ENCODE data around the gene COBL. TPM values are rescaled to one million over a fixed set of nuclear protein-coding genes. Genes with fewer than 3 reads are reported as not detected.

COBL gene
- total and polyA plus RNA-seq, 2 of the 8 experiments (the other 6 are each of a cell fraction or from before 2014, with no cell fraction given), result 13.8 to 40.4 TPM

- ChIA-PET POLR2A (ENCODE audit: partially characterized antibody) (interaction anchor here (0.7 to 1.9 kb wide), 2 partner anchors 11 to 115 kb away, joined by 5 read pairs; no protein-coding TSS in a partner anchor), CTCF (ENCODE audit: partially characterized antibody) (interaction anchor here (0.6 to 3.3 kb wide), 3 partner anchors 36 to 484 kb away, joined by 3 to 12 read pairs (median 5); no protein-coding TSS in a partner anchor)
- H2AFZ ChIP-seq (ENCODE audit: low read length), result no peak overlapping the region
- no peak overlapping the region for H4K8ac ChIP-seq (ENCODE audit: extremely low read depth, insufficient read depth, low read length)
- no peak overlapping the region for H3K4me3 ChIP-seq (ENCODE audit: extremely low read depth in 1 of 4, insufficient read depth in 2 of 4, low read depth in 3 of 4, low read length in 4 of 4)
- H4K91ac ChIP-seq (replicated peaks; ENCODE audit: insufficient read length, low read length), result no peak overlapping the region
- H2BK120ac ChIP-seq (replicated peaks; ENCODE audit: low read depth, low read length), result no peak overlapping the region
- WGBS, 2 experiments (ENCODE audit: extremely low coverage in 1 of 2, insufficient coverage in 1 of 2, insufficient read length in 1 of 2, insufficient replicate concordance in 2 of 2, low coverage in 1 of 2, low lambda C conversion rate in 2 of 2, missing lambda C conversion rate in 1 of 2), result 96% methylated on average over 8 of the region's 8 CpGs; no CpG with 5 or more reads in 1 of the 2 experiments
- no peak overlapping the region for H3K4ac ChIP-seq (replicated peaks; ENCODE audit: insufficient read length, low read depth, low read length)
- no peak overlapping the region for H2BK5ac ChIP-seq (ENCODE audit: low read depth, low read length)
- H4K5ac ChIP-seq (ENCODE audit: insufficient read length, low read depth, low read length), result no peak overlapping the region
- no peaks in the 10 kb centered on the region for H3K9me3 ChIP-seq (ENCODE audit: insufficient read depth in 2 of 2, low read depth in 1 of 2, low read length in 1 of 2)
- no peak overlapping the region for H2BK12ac ChIP-seq (ENCODE audit: low read depth, low read length)
- no peak overlapping the region for H2BK15ac ChIP-seq (ENCODE audit: low read length)
- peaks cover 0 to 3% of the 10 kb centered on the region in 2 experiments for H4K20me1 ChIP-seq (replicated peaks in 1 of 2; ENCODE audit: control insufficient read depth in 1 of 2, insufficient read depth in 2 of 2, low read length in 2 of 2)
- H3K27ac ChIP-seq (ENCODE audit: low read depth, low read length), result no peak overlapping the region
- FAIRE-seq (no peak), DNase-seq (ENCODE audit: low read depth in 1 of 2, low spot score in 2 of 2) (no peak)
- H3K4me2 ChIP-seq (ENCODE audit: insufficient read depth in 1 of 2, low read depth in 2 of 2, low read length in 2 of 2), result no peak overlapping the region
- H3K18ac ChIP-seq (ENCODE audit: extremely low read depth, low read length), result no peak overlapping the region
- no peak for TF ChIP-seq TAF1 (IDR thresholded peaks at IDR 0.05; ENCODE audit: low read depth, low read length)
- no peak for TF ChIP-seq E2F6 (IDR thresholded peaks at IDR 0.05)
- TF ChIP-seq RBBP5 (IDR thresholded peaks at IDR 0.05; ENCODE audit: borderline replicate concordance, low read depth, low read length), result no peak
- TF ChIP-seq CBX5 (IDR thresholded peaks at IDR 0.05; ENCODE audit: low read depth, low read length), result no peak
- no peak for TF ChIP-seq ZNF274 (IDR thresholded peaks at IDR 0.05; ENCODE audit: borderline replicate concordance, extremely low read depth, low read length)
- TF ChIP-seq SIRT6 (IDR thresholded peaks at IDR 0.05; ENCODE audit: low read length), result no peak
- TF ChIP-seq POU5F1 (IDR thresholded peaks at IDR 0.05; ENCODE audit: low read depth, low read length), result no peak
- no peak for TF ChIP-seq MAFK (IDR thresholded peaks at IDR 0.05; ENCODE audit: low read depth, low read length)
- TF ChIP-seq HDAC6 (IDR thresholded peaks at IDR 0.05; ENCODE audit: low read depth, low read length), result no peak
- TF ChIP-seq SIN3A (conservative IDR thresholded peaks at IDR 0.05 in 1 of 2, IDR thresholded peaks at IDR 0.05 in 1 of 2; ENCODE audit: low read depth in 1 of 2, low read length in 2 of 2), result no peak
- TF ChIP-seq CEBPB (IDR thresholded peaks at IDR 0.05; ENCODE audit: low read depth, low read length), result no peak; the same call in 1 of the 2 replicates
- TF ChIP-seq ASH2L (IDR thresholded peaks at IDR 0.05; ENCODE audit: low read length), result no peak
- no peak overlapping the region for H3K9ac ChIP-seq (replicated peaks in 1 of 4; ENCODE audit: extremely low read depth in 1 of 4, low read depth in 3 of 4, low read length in 3 of 4)
- H3K79me1 ChIP-seq (ENCODE audit: low read depth, low read length), result no peaks in the 10 kb centered on the region
- H3K23ac ChIP-seq (ENCODE audit: insufficient read length), result no peak overlapping the region
- no peak overlapping the region for H2AK5ac ChIP-seq (ENCODE audit: low read depth, low read length)
- no peaks in the 10 kb centered on the region; a peak in 2 of 8 replicates for H3K36me3 ChIP-seq (ENCODE audit: control insufficient read depth in 2 of 4, insufficient read depth in 4 of 4, low read length in 3 of 4)
- H3K23me2 ChIP-seq (ENCODE audit: low read depth, low read length), result 0 out of 2 replicates have a peak, but pooled peaks cover 2% of the 10 kb centered on the region
- no peak overlapping the region for H2BK20ac ChIP-seq (ENCODE audit: low read length)
- no peak overlapping the region for H3K56ac ChIP-seq (replicated peaks; ENCODE audit: insufficient read length, low read depth, low read length)
- H3K79me2 ChIP-seq (ENCODE audit: control insufficient read depth in 1 of 2, insufficient read depth in 2 of 2, low read length in 2 of 2), result no peaks in the 10 kb centered on the region
- H3K27me3 ChIP-seq (replicated peaks in 1 of 4; ENCODE audit: control insufficient read depth in 3 of 4, extremely low read depth in 1 of 4, insufficient read depth in 3 of 4, low read length in 3 of 4), result no peaks in the 10 kb centered on the region
- H3K14ac ChIP-seq (ENCODE audit: insufficient read length), result no peak overlapping the region
- H3K4me1 ChIP-seq (replicated peaks in 1 of 4; ENCODE audit: control insufficient read depth in 3 of 4, insufficient read depth in 4 of 4, low read length in 3 of 4), result peaks cover 2 to 9% (median 7%) of the 10 kb centered on the region in 4 experiments; a peak in 6 of 7 replicates
Observed at GRCh38 chr7:51035716-51036115, 280.9 kb downstream of the COBL start.
